ENCODE results near the gene GCFC2. TPM values are rescaled to one million over a fixed set of nuclear protein-coding genes. Genes with fewer than 3 reads are reported as not detected.

GCFC2 gene
- total and polyA plus RNA-seq, 2 of the 13 experiments (the other 11 are each of a cell fraction or from before 2014, with no cell fraction given), result 26.8 to 49.0 TPM

DNA sequence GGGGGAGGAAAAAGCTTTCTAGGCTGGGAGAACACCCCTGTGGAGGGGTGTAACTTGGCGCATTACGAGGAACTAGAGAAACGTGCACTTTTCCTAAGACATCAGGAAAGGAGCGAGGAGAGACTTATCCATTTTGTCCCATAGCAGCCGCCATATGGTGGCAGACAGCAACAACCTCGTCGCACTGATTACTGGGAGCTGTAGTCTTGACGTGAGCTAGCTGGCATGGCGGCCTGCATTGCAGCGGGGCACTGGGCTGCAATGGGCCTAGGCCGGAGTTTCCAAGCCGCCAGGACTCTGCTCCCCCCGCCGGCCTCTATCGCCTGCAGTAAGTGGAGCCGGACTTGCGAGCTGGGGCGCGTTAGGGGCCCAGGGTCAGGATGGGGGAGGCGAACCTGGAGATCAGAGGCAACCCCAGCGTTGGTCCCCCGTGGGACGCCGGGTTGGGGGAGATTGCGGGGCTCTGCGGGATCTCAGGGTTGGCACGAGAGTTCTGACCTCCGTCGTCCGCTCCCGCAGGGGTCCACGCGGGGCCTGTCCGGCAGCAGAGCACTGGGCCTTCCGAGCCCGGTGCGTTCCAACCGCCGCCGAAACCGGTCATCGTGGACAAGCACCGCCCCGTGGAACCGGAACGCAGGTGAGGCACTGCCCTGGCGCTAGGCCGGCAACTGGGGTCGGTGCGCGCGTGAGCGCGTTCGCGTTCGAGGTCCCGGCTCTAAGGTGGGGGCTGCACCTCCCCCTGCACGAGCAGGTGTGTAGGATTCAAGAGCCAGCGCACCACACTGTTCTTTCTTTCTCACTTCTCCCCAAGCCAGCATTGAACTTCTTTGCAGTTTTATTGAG is 63.9 kb downstream of the GCFC2 start, which contains the start of gene MRPL19 (continued):
- TF ChIP-seq HNRNPLL (IDR thresholded peaks at IDR 0.05; ENCODE audit: low read depth, low read length, poor library complexity, severe bottlenecking), result peak; percentile 71
- no peak; the same call in 1 of the 2 replicates for TF ChIP-seq BRF2 (CRISPR knock-in tag; IDR thresholded peaks at IDR 0.05)
- TF ChIP-seq ZBTB42 (CRISPR knock-in tag; IDR thresholded peaks at IDR 0.05), result peak; percentile 72; the same call in 1 of the 2 replicates
- no peak for TF ChIP-seq CENPT (CRISPR knock-in tag; IDR thresholded peaks at IDR 0.05; ENCODE audit: low read depth)
- TF ChIP-seq ZNF615 (CRISPR knock-in tag; IDR thresholded peaks at IDR 0.05; ENCODE audit: borderline replicate concordance), result peak; percentile 82
- TF ChIP-seq RFX5 (IDR thresholded peaks at IDR 0.05; ENCODE audit: low read depth, low read length), result peak; percentile 24; the same call in 1 of the 2 replicates
- peak; percentile 95 for TF ChIP-seq KMT2B (CRISPR knock-in tag; IDR thresholded peaks at IDR 0.05)
- TF ChIP-seq SP1 (IDR thresholded peaks at IDR 0.05), result no peak
- TF ChIP-seq SP1 (CRISPR knock-in tag; IDR thresholded peaks at IDR 0.05), result peak; percentile 33; the same call in 1 of the 2 replicates
- TF ChIP-seq SOX13 (IDR thresholded peaks at IDR 0.05), result no peak
- 0 out of 4 replicates have a peak, but pooled peaks of 1 of the 2 experiments have one; percentile 51 for TF ChIP-seq SOX13 (CRISPR knock-in tag; conservative IDR thresholded peaks at IDR 0.05 in 1 of 2, IDR thresholded peaks at IDR 0.05 in 1 of 2)
- TF ChIP-seq MXD4 (CRISPR knock-in tag; IDR thresholded peaks at IDR 0.05), result peak; percentile 81
- peak; percentile 24; the same call in 1 of the 2 replicates for TF ChIP-seq MAF1 (CRISPR knock-in tag; IDR thresholded peaks at IDR 0.05; ENCODE audit: borderline replicate concordance)
- TF ChIP-seq ZKSCAN8 (CRISPR knock-in tag; IDR thresholded peaks at IDR 0.05; ENCODE audit: borderline replicate concordance), result no peak
- TF ChIP-seq ZFP36L1 (CRISPR knock-in tag; IDR thresholded peaks at IDR 0.05), result 0 out of 2 replicates have a peak, but pooled peaks have one; percentile 35
- TF ChIP-seq SIN3A (IDR thresholded peaks at IDR 0.05; ENCODE audit: borderline replicate concordance, low read depth, low read length), result no peak
- TF ChIP-seq MBNL3 (CRISPR knock-in tag; conservative IDR thresholded peaks at IDR 0.05), result no peak
- TF ChIP-seq ZNF230 (CRISPR knock-in tag; IDR thresholded peaks at IDR 0.05), result peak; percentile 90
- no peak for TF ChIP-seq FOXM1 (CRISPR knock-in tag; IDR thresholded peaks at IDR 0.05)
- TF ChIP-seq HOXA3 (CRISPR knock-in tag; IDR thresholded peaks at IDR 0.05), result peak; percentile 92
- 0 out of 2 replicates have a peak, but pooled peaks have one; percentile 58 for TF ChIP-seq HOXD1 (CRISPR knock-in tag; IDR thresholded peaks at IDR 0.05)
- TF ChIP-seq ZNF619 (CRISPR knock-in tag; IDR thresholded peaks at IDR 0.05), result no peak
- peak; percentile 81; the same call in 1 of the 2 replicates for TF ChIP-seq ZNF124 (CRISPR knock-in tag; IDR thresholded peaks at IDR 0.05)
- TF ChIP-seq FOXK1 (CRISPR knock-in tag; IDR thresholded peaks at IDR 0.05; ENCODE audit: borderline replicate concordance, low read depth), result peak; percentile 100
- no peak for TF ChIP-seq ZFAT (CRISPR knock-in tag; conservative IDR thresholded peaks at IDR 0.05)
- peak; percentile 35; the same call in 1 of the 2 replicates for TF ChIP-seq SP5 (CRISPR knock-in tag; IDR thresholded peaks at IDR 0.05; ENCODE audit: borderline replicate concordance, low read depth)
- TF ChIP-seq ZNF24 (IDR thresholded peaks at IDR 0.05), result peak; percentile 44
- peak; percentile 94 for TF ChIP-seq SPEN (CRISPR knock-in tag; IDR thresholded peaks at IDR 0.05; ENCODE audit: low read depth)
- TF ChIP-seq ZNF205 (CRISPR knock-in tag; IDR thresholded peaks at IDR 0.05), result peak; percentile 80
- TF ChIP-seq NBN (conservative IDR thresholded peaks at IDR 0.05), result no peak
- peak; percentile 74 for TF ChIP-seq ZNF816 (CRISPR knock-in tag; IDR thresholded peaks at IDR 0.05; ENCODE audit: borderline replicate concordance)
- no peak for TF ChIP-seq SMARCE1 (IDR thresholded peaks at IDR 0.05; ENCODE audit: borderline replicate concordance)
- TF ChIP-seq ZNF552 (CRISPR knock-in tag; IDR thresholded peaks at IDR 0.05; ENCODE audit: borderline replicate concordance), result peak; percentile 83; the same call in 1 of the 2 replicates
- peak; percentile 78 for TF ChIP-seq SP4 (CRISPR knock-in tag; IDR thresholded peaks at IDR 0.05)
